ENCODE measurements around the gene DNAH7.

DNA sequence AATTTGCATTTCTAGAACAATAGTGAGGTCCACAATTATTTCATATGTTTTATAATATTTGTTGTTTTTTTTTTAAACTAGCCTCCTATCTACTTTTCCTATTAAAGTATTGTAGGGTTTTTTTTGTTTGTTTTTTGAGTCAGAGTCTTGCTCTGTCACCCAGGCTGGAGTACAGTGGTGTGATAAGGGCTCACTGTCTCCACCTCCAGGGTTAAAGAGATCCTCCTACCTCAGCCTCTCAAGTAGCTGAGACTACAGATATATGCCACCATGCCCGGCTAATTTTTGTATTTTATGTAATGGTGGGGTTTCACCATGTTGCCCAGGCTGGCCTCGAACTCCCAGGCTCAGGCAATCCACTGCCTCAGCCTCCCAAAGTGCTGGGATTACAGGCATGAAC, 289.1 kb downstream of the DNAH7 start:
- TF ChIP-seq GATA2 (IDR thresholded peaks at IDR 0.05; ENCODE audit: low read depth, low read length) (no peak), GATA3 (IDR thresholded peaks at IDR 0.05; ENCODE audit: low read depth, low read length) (no peak)
